A549 (cell line): ENCODE data around the gene P2RX5.

Source experiments
- CEBPB ChIP-seq, 2 experiments: fragments of >200 bp in 1 of 2; sonication (Bioruptor Twin) in 1 of 2; formaldehyde crosslinking in 1 of 2; IDR thresholded peaks; 2 replicates each; pipeline ENCODE4 v1.6.1; 2012 to 2016
- CHD4 ChIP-seq: fragments of 200-600 bp; sonication (generic); IDR thresholded peaks from 2 replicates; pipeline ENCODE4 v1.6.1; 2016; ENCODE audit warnings: antibody characterized with exemption, mild to moderate bottlenecking, borderline replicate concordance
- CTCF ChIP-seq: fragments of >200 bp; sonication (Bioruptor Twin); formaldehyde crosslinking; IDR thresholded peaks from 3 replicates; pipeline ENCODE4 v1.5.1; 2016
- HEYL ChIP-seq: fragments of 250-450 bp; sonication (Bioruptor Pico); IDR thresholded peaks from 2 replicates; pipeline ENCODE4 v1.8.0; 2021; ENCODE audit warnings: mild to moderate bottlenecking, moderate library complexity
- KDM1A ChIP-seq: fragments of 200-600 bp; sonication (generic); IDR thresholded peaks from 2 replicates; pipeline ENCODE4 v1.6.1; 2016; ENCODE audit warnings: low read depth, mild to moderate bottlenecking
- MAX ChIP-seq: IDR thresholded peaks from 2 replicates; pipeline ENCODE4 v1.6.1; 2012
- MYC ChIP-seq: IDR thresholded peaks from 2 replicates; pipeline ENCODE4 v1.6.1; 2012; ENCODE audit warnings: mild to moderate bottlenecking, inconsistent platforms, low read length, improper control_type of control experiment, borderline replicate concordance
- PHF8 ChIP-seq: fragments of 200-600 bp; sonication (generic); IDR thresholded peaks from 2 replicates; pipeline ENCODE4 v1.6.1; 2016; ENCODE audit warnings: low read depth, mild to moderate bottlenecking, antibody characterized with exemption, moderate library complexity, borderline replicate concordance
- POLR2A ChIP-seq: IDR thresholded peaks from 2 replicates; pipeline ENCODE4 v1.6.1; 2012; ENCODE audit warnings: mild to moderate bottlenecking, low read length
- POLR2AphosphoS2 ChIP-seq: conservative IDR thresholded peaks from 2 replicates; pipeline ENCODE4 v1.6.1; 2012; ENCODE audit warnings: low read length, improper control_type of control experiment, inconsistent platforms
- USF2 ChIP-seq: fragments of 450-650 bp; IDR thresholded peaks from 2 replicates; pipeline ENCODE4 v1.6.1; 2014; ENCODE audit warnings: antibody characterized with exemption
- TF ChIP-seq, protein P1 (sequence below): fragments of 200-600 bp; sonication (generic); IDR thresholded peaks from 2 replicates; pipeline ENCODE4 v1.6.1; 2016; ENCODE audit warnings: antibody characterized with exemption, mild to moderate bottlenecking, moderate library complexity

DNA sequence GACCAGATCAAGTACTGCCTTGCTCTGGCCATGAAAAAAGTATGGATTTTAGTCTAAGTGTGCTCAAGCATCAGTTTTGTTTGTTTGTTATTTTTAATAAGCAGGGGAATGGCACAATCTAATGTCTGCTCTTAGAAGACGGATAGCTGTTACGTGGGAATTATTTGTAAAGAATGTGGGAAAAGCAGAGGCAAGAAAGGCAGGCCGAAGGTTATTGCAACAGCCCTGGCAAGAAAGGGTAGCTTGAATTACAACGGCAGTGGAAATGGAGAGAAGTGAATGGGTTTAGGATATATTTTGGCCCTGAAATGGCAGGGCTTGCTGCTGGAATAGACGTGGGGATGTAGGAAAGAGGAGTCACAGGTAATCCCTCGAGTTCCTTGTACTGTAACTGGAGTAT is 26.8 kb upstream of the P2RX5 start:
- TF ChIP-seq CTCF, result no peak
- TF ChIP-seq CHD4, result no peak
- no peak for TF ChIP-seq POLR2AphosphoS2
- TF ChIP-seq HEYL (CRISPR knock-in tag), result no peak
- no peak for TF ChIP-seq CEBPB (IDR thresholded peaks at IDR 0.05)
- no peak for TF ChIP-seq KDM1A
- no peak for TF ChIP-seq POLR2A
- TF ChIP-seq, protein P1, sequence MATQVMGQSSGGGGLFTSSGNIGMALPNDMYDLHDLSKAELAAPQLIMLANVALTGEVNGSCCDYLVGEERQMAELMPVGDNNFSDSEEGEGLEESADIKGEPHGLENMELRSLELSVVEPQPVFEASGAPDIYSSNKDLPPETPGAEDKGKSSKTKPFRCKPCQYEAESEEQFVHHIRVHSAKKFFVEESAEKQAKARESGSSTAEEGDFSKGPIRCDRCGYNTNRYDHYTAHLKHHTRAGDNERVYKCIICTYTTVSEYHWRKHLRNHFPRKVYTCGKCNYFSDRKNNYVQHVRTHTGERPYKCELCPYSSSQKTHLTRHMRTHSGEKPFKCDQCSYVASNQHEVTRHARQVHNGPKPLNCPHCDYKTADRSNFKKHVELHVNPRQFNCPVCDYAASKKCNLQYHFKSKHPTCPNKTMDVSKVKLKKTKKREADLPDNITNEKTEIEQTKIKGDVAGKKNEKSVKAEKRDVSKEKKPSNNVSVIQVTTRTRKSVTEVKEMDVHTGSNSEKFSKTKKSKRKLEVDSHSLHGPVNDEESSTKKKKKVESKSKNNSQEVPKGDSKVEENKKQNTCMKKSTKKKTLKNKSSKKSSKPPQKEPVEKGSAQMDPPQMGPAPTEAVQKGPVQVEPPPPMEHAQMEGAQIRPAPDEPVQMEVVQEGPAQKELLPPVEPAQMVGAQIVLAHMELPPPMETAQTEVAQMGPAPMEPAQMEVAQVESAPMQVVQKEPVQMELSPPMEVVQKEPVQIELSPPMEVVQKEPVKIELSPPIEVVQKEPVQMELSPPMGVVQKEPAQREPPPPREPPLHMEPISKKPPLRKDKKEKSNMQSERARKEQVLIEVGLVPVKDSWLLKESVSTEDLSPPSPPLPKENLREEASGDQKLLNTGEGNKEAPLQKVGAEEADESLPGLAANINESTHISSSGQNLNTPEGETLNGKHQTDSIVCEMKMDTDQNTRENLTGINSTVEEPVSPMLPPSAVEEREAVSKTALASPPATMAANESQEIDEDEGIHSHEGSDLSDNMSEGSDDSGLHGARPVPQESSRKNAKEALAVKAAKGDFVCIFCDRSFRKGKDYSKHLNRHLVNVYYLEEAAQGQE, result no peak
- no peak for TF ChIP-seq MAX
- no peak for TF ChIP-seq MYC
- no peak for TF ChIP-seq PHF8
- TF ChIP-seq USF2, result no peak
